HTERT RPE-1 (cell line): ENCODE measurements around the gene CD48.
"Not testable (repeated sequence)": the region's sequence is repeated elsewhere in the genome, so short reads cannot be mapped to it uniquely, and the experiment has no call there.

Source experiments
- in situ Hi-C: fragments of 300-500 bp; cut with MboI; formaldehyde crosslinking; loops from 4 replicates; pipeline ENCODE4 v1.14.3; 2020; ENCODE audit warnings: low sequenced_read_pairs

Gene CD48

DNA sequence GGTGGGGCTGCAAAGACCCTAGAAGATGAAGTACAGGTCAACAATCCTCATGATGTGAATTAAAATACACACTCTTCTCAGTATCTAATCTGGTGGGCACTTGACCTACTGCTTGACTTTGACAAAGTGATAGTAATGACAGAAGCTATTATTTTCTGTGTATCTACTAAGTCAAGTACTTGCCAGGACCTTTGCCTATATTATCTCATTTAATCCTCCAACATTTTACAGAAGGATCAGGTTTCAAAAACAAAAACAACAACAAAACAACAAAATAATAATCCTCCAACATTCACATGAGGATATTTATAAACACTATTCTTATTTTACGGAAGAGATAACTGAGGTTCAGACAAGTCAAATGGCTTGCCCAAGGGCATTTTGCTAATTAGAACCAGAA, 4.4 kb upstream of the CD48 start:
- in situ Hi-C loops: no loop called here

DNA sequence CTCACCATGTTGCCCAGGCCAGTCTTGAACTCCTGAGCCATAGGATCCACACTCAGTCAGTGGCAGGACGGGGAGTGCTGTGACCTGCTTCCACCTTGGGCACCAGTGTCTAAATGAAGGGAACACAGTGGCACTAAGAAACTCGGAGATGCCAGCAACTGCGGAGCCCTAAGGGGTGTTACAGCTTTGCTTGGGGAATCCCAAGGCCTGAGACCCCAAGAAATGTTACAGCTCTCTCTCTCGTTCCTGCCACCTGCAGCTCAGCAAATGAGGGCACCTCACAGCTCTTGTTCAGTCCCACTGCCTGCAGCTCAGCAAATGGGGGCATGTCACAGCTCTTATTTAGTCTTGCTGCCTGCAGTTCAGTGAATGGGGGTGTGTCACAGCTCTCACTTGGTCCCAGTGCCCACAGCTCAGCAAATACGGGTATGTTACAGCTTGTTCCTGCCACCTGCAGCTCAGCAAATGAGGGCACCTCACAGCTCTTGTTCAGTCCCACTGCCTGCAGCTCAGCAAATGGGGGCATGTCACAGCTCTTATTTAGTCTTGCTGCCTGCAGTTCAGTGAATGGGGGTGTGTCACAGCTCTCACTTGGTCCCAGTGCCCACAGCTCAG, 2.5 kb upstream of the CD48 start:
- in situ Hi-C loops: not testable (repeated sequence)

DNA sequence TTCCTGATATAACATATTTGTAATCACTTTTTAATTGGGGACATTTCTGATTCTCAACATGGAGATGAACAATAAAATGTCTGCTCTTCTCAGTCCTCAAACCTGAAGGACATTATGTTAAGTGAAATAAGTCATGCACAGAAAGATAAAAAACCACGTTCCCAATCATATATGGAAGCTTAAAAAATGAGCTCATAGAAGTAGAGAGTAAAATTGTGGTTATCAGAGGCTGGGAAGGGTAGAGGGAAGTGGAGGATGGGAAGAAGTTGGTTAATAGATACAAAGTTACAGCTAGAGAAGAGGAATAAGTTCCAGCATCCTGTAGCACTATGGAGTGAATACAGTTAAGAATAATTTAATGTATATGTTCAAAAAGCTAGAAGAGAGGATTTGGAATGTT, 1.5 kb upstream of the CD48 start:
- in situ Hi-C loops: no loop called here

DNA sequence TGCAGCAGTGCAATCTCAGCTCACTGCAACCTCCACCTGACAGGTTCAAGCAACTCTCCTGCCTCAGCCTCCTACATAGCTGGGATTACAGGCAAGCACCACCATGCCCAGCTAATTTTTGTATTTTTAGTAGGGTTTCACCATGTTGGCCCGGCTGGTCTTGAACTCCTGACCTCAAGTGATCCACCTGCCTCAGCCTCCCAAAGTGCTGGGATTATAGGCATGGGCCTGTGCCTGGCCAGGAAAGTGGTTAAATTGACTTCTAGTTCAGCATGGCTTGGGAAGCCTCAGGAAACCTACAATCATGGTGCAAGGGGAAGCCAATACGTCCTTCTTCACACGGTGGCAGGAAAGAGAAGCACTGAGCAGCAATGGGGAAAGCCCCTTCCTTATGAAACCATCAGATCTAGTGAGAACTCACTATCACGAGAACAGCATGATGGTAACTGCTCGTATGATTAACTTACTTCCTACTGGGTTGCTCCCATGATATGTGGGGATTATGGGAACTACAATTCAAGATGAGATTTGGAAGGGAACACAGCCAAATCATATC, 981 bp upstream of the CD48 start:
- in situ Hi-C loops: not testable (repeated sequence)

DNA sequence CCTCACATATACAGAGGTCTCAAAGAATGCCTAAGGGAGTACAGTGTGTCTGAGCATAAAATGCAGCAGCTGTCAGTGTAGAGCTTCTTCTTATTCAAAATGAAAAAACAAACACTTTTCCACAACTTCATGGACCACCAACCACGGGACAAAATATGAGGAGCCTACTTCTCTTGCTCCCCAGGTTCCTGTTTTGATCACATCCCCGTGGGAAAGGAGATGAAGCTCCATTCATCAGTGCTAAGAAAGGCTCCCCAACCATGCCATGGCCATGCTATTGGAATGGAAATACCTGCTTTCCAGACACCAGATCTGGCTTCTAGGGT, 383 bp downstream of the CD48 start:
- in situ Hi-C loops: no loop called here

DNA sequence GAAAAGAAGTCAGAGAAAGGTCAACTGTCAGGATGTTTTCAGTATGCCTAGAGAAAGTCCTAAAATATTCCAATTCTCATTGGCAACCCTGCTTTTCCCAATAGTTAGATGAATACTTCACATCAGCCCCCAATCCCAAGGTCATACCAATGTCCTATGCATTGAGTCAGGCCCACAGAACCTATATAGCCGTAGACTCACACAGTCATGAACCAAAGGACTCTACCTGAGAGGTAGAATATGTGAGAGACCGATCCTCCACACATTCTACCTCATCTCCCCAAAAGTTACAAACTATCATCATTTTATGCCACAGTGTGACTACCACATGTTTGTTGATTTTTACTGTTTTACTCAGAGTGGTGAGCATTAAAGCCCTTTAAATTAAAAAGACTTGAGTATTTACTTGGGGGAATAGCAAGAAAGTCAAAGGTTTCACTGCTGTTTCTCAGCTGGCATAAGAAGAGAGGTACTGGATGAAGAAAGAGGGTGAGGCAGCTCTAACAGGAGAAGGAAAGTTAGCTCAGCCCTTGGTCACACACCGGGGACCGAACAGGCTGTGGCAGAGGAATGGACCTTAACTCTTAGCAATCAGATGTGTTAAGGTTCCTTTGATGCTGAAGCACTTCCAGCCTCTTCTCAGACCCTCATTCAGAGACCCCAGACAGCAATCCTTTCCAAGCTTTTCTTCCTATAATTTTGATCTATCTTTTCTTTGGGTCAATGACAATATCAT, 937 bp downstream of the CD48 start:
- in situ Hi-C loops: no loop called here

DNA sequence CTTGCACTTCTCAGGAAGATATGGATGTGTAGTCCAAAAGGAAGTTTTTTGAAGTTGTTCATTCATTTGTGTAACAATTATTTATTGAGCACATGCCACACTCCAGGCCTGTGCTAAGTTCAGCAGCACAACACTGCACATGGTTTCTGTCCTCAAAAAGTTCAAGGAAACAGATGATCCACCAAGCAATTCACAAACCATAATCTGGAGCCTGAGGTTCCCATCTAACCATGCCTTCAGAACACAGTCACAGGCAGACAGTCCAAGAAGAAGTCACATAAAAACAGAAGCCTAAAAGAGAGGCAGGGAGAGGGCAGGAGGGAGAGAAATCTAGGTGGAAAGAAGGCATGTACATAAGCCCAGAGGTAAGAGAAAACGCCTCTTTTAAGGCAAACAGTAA, 1.9 kb downstream of the CD48 start:
- in situ Hi-C loops: no loop called here

DNA sequence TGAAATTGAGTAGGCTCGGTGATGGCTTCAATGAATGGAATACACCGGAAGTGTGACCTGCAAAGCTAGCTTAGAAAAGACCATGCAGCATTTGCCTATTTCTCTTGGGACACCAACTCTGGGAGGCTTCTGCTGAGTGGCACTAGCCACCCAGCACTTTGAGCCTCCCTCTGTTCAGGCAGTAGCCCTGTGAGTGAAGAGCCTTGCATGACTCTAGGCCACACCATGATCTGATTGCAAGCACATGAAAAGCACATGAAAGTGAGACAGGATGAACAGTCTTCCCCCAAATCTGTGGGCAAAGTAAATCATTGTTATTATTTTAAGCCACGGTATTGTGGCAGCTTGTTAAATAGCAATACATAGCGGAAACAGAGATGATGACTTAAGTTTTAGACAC, 2.8 kb downstream of the CD48 start:
- in situ Hi-C loops: no loop called here

DNA sequence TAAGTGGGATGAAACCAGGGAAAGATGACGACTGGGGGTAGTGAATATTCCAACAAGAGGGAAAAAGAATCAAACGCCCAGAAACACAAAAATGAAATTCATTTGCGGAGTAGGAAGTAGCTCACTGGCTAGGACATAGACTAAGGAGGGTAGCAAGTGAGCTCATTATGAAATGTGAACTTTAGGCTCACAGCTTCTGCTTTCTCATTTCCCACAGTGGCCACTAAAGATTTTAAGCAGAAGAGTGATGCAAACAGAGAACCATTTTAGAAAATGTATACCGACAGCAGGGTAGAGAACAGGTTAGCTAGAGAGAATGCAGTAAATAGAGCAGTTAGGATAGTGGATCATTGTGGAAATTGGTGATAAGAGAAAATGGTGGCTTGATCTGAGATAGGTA, 3.5 kb downstream of the CD48 start:
- in situ Hi-C loops: no loop called here

DNA sequence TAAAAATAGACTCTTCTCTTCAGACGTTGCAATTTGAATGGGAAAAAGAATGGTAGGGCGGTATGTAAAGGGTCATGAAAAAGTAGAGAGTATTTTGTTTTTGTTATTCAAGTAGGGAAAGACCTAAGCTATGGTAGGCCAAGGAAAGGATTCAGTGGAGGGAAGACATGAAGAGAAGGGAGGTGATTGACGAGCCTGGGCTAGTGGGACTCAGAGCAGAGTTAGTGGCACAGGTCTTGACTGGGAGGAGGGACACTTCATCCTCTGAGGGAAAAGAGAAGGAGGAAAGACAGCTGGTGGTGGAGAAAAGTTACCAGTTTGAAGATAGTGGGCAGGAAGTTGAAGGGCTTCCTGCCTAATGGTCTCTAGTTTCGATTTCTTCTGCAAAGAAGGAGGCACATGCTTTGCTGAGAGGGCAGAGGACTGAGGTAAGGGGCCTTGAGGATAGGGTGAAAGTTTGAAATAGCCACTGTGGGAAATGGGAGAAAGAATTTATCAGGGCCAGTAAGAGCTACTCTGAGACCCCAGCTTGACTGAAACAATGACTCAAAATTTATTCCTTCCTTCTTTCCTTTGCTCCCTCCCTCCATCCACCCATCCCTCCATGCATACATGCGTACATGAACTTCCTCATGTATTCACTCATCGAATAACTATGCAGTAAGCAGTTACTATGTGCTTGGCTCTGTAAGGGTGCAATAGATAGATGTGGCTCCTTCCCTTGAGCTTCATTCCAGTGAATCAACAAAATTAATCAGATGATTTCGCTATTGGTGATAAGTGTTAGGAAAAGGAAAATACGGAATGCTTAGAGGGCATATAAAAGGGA, 4.2 kb downstream of the CD48 start:
- in situ Hi-C loops: no loop called here

DNA sequence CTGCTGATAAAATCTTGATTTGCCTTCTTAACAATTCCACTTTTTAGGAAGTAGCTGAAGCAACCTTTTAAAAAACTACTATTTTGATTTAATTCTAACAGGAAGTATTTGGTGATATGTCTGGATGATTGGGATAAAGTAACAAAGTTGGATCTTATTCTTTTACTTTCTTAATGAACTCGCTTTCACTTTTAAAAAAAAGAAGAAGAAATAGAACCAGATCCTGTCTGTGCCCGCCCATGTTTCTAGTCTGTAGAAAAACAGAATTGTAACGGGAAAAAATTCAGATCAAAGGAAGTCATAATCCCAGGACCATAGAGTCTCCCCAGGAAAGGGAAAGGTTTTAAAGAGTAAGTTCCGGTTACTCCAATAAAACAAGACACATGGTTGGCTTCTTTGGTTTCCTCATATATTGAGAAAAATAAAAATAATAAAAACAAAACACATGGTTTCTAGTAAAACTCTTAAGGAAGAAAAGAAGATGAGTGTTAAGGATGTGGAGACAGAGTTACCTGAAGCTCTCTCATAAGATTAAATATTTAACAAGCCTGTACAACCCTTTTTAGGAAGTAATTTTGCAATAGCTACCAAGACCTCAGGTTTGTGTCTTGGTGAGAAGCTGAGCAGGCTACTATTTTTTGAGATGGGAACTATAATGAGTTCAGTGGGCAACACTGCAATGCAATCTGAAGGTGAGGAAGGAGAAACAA, 4.9 kb downstream of the CD48 start:
- in situ Hi-C loops: no loop called here

DNA sequence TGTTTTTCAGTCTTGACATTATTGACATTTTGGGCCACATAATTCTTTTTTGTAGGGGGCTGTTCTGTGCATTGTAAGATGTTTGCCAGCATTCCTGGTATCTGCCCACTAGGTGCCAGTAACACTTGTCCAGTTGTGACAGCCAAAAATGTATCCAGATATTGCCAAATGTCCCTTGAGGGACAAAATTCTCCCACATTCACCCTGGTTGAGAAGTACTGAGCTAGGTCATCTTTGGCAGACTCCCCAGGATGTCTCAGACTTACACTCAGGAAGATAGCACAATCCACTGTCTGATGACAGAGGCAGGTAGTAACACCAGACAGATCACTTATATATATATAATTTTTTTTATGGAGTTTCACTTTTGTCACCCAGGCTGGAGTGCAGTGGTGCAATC, 5.9 kb downstream of the CD48 start:
- in situ Hi-C loops: no loop called here

DNA sequence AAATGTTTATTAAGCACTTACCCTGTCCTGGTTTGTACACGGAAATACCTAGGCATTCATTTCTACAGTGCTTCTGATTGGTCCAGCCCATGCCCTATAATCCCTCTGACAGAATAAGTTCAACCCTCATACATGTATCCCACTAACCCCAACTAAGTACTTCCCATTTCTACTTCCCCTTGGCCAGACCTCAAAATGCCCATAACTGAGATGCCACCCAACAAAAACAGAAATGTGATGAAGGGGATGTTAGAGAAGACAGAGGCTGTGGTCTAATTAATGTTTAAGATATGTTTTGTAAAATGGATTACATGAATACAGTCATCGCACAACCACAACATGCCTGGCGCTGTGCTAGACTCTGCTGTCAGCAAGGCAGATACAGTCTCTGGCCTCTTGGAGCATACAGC, 6.4 kb downstream of the CD48 start:
- in situ Hi-C loops: not testable (repeated sequence)

DNA sequence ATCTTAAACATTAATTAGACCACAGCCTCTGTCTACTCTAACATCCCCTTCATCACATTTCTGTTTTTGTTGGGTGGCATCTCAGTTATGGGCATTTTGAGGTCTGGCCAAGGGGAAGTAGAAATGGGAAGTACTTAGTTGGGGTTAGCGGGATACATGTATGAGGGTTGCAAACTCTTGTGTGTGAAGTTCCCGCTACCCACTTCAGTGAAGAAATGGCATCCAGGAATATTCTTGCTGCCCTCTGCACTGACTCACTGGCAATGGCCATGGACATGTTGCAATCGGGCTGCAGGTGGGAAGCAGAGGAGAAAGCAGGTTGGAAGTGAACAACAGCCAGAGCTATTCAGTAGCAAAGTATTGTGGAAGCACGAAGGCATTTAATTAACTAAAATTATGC, 7.4 kb downstream of the CD48 start:
- in situ Hi-C loops: no loop called here

DNA sequence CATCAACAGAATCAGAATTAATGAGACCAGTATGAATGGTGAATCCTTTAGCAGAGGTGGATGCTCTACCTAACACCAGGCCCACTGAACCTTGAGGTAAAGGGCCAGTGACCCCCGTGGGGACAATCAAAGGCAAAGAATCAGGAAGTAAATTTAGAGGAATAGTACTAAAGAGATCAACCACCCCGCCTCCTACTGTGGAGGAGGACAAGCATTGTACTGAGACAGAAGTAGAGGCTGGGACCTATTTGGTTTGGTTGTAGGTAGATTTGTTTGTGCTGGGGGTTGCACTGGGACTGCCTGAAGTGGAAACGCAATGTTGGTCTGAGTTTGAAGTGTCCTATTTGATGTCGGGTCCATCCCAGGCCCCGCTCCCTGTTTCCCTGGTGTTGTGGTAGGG, 9.5 kb downstream of the CD48 start:
- in situ Hi-C loops: no loop called here

DNA sequence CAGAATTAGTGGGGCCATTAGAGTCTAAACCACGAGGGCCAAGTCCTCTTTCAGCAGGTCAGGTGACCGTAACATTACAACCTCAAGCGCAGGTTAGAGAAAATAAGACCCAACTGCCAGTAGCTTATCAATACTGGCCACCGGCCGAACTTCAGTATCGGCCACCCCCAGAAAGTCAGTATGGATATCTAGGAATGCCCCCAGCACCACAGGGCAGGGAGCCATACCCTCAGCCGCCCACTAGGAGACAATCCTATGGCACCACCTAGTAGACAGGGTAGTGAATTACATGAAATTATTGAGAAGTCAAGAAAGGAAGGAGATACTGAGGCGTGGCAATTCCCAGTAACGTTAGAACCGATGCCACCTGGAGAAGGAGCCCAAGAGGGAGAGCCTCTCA, 19.2 kb downstream of the CD48 start:
- in situ Hi-C loops: not testable (repeated sequence)

DNA sequence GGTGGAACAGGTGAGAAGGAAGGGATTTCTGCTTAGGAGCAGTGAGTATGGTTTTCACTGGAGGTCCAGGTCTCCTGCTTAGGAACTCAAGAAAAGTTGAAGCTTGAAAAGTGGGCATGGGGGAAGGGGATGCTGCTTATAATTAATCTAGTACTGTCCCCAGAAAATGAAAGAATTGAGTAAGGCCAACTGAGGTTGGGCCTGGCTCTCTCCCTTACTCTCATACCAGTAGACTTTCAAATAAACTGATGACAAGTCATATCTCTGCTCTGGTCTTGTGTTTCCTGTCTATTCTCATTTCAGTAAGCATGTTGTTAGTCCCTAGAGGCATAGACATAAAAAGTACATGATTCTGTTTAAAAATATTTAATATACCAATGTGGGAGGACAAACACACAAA, 26.4 kb downstream of the CD48 start:
- in situ Hi-C loops: no loop called here

DNA sequence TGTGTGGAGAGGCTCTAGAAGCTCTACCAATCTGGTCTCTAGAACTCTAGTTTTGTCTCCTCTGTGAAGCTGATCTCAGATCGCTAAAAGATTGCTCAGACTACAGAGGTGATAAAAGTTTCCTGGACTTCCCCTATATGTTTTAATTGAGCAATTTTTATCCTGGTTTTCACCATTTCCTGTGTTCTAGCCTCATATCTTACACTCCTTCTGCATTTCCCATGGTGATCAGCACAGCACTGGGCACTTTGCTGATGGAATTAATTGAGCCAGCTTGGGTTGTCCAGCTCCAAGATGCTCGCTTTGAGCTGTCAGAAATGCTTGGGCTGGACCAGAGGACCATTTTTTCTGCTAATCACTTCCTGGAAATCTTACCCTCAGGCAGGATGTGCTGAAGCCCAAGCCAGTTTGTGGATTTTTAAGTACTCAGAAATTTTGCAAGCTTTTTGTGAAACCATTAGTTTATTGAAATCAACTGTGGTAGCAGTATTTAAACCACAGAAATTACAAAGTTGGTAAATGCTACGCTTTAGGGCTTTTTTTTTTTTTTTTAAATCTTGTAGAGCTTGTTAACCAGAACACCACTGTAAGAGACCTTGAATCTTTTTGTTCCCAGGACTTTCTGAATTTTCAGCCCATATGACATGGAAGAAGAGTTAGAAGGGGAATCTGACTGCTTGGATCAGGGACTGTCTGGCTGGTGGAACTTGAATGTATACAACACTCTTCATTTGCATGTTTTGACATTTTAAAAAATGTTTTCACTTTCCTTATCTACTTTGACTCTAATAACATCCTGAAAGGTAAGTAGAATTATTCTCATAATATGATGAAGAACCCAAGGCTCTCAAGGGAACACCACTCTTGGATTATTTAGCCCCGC, 28.4 kb downstream of the CD48 start:
- in situ Hi-C loops: no loop called here

DNA sequence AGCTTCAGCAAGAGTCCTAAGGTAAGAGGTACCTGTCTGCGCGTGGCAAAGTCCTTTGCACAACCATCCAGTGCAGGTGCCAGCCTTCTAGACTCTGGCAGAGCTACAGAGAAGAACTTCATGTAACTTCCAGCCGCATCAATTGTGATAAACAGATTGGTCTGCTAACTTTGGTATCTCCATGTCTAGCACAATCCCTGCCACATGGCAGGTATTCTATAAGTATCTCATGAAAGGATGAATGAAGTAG, 29.8 kb downstream of the CD48 start:
- in situ Hi-C loops: no loop called here

DNA sequence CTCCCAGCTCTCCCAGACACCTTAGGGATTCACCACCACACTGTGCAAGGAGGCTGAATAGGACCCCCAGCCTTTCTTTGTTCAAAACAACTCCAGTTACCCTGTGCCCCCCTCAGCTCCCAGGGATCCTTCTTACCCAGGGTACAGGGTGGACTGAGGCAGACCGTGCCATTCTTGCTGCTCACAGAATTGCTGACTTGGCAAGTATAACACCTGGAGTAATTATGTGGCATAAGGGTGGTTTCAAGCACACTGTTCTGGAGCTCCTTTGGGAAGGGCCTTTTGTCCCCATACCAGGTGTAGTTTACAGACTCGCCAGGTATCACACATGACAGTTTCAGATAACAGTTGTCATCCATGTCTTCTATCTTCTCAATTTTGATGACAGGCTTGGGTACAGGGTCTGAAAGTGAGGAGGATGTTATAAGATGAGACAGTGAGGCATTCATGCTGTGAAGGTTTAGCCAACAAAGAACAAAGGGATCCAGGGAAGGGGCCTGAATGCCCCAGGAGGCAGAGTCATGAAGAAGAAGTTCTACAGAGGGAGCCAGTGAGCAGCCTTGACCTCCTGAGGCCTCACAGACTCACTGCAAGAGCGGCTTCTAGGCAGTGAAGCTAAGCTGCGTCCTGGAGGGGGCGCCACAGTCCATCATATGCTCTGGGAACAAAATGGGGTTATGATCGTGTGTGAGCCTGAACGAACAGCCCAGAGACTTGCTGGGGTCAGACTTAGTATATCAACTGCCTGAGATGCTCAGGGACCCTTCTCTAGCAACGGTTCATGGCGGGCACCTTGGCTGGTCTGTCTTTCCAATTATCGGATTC, 30.3 kb downstream of the CD48 start:
- in situ Hi-C loops: no loop called here
